Ramos (cell line): Measurements from ENCODE around the gene BAG3.

Experiments
- in situ Hi-C: fragments of 300-500 bp; cut with MboI; formaldehyde crosslinking; loops from one replicate; pipeline ENCODE4 v1.14.3; 2022; ENCODE audit warnings: low sequenced_read_pairs; ENCODE audit not compliant: unreplicated experiment

BAG3 gene

GRCh38 chr10:119723161-119723560, 72.0 kb downstream of the BAG3 start:
- in situ Hi-C loops, result no loop called here

GRCh38 chr10:119723624-119724023, 72.4 kb downstream of the BAG3 start:
- in situ Hi-C loops, result no loop called here

GRCh38 chr10:119724593-119725516, 73.7 kb downstream of the BAG3 start:
- in situ Hi-C loops, result no loop called here

GRCh38 chr10:119725517-119725827, 74.3 kb downstream of the BAG3 start:
- in situ Hi-C loops, result no loop called here

GRCh38 chr10:119725828-119726675, 74.9 kb downstream of the BAG3 start, which contains the start of gene INPP5F:
TSS of gene INPP5F (plus strand) at chr10:119726050. CDS start at chr10:119726263, 213 bp downstream.
- in situ Hi-C loops, result no loop called here

GRCh38 chr10:119726676-119727261, 75.6 kb downstream of the BAG3 start:
- in situ Hi-C loops, result no loop called here
